ENCODE data around the gene ZNF236.

ZNF236 gene

DNA sequence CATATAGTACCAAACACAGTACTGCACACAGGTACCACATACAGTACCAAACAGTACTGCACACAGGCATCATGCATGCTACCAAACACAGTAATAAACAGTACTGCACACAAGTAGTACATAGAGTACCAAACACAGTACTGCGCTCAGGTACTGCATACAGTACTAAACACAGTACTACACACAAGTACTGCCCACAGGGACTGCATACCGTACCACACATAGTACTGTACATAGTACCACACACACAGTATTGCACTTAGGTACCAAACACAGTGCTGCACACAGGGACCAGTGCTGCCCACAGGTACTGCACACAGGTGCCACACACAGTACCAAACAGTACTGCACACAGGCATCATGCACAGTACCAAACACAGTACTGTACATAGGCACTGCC lies 74.9 kb downstream of the ZNF236 start:
- TF ChIP-seq FOXP2 (optimal IDR thresholded peaks at IDR 0.05; ENCODE audit: borderline replicate concordance, extremely low read depth, extremely low read length, insufficient read depth), result no peak
- no peak for TF ChIP-seq SIN3A (IDR thresholded peaks at IDR 0.05; ENCODE audit: borderline replicate concordance, insufficient read depth, low read length)

DNA sequence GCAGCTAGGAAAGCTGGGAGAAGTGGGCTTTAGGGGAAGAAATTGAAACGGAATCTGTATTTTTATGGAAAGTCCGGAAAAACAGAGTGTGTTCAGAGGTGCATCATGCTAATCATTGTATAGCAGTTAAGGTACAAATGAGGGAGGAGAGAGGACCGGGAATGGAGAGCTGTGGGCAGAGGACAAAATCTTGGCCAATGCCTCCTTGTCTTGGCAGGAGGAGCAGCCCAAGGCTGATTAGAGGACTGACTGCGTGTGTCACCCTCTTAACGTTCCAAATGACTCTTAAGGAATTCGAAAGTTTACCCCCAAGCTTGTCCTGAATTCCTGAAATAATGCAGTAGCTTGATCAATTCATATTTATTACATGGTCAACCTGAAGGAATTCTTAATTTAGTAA lies 81.0 kb downstream of the ZNF236 start:
- no peak for TF ChIP-seq TAF1 (IDR thresholded peaks at IDR 0.05; ENCODE audit: borderline replicate concordance, insufficient read depth, low read length)
- TF ChIP-seq POLR2AphosphoS5 (IDR thresholded peaks at IDR 0.05; ENCODE audit: low read depth, low read length), result no peak
- TF ChIP-seq SIN3A (IDR thresholded peaks at IDR 0.05; ENCODE audit: borderline replicate concordance, insufficient read depth, low read length), result no peak
- no peak for TF ChIP-seq FOXP2 (optimal IDR thresholded peaks at IDR 0.05; ENCODE audit: borderline replicate concordance, extremely low read depth, extremely low read length, insufficient read depth)

DNA sequence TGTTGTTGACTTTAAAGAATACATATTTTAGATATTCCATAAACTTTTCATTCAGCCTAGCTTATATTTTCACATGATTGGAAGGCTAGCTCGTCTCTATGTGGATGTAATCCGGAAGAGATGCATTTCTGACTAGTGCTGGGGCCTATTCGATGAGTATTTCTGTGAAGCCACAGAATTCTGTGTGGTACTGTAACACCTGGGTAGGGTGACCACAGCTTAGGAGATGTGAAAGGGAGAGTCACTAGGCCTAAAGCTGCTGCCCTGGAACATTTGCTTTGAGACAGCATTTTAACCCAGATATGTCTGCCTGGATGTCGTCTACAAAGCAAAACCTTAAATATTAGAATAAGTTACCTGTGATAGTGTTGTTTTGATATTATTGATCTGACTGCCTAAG lies 83.5 kb downstream of the ZNF236 start:
- TF ChIP-seq, protein P1, sequence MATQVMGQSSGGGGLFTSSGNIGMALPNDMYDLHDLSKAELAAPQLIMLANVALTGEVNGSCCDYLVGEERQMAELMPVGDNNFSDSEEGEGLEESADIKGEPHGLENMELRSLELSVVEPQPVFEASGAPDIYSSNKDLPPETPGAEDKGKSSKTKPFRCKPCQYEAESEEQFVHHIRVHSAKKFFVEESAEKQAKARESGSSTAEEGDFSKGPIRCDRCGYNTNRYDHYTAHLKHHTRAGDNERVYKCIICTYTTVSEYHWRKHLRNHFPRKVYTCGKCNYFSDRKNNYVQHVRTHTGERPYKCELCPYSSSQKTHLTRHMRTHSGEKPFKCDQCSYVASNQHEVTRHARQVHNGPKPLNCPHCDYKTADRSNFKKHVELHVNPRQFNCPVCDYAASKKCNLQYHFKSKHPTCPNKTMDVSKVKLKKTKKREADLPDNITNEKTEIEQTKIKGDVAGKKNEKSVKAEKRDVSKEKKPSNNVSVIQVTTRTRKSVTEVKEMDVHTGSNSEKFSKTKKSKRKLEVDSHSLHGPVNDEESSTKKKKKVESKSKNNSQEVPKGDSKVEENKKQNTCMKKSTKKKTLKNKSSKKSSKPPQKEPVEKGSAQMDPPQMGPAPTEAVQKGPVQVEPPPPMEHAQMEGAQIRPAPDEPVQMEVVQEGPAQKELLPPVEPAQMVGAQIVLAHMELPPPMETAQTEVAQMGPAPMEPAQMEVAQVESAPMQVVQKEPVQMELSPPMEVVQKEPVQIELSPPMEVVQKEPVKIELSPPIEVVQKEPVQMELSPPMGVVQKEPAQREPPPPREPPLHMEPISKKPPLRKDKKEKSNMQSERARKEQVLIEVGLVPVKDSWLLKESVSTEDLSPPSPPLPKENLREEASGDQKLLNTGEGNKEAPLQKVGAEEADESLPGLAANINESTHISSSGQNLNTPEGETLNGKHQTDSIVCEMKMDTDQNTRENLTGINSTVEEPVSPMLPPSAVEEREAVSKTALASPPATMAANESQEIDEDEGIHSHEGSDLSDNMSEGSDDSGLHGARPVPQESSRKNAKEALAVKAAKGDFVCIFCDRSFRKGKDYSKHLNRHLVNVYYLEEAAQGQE (IDR thresholded peaks at IDR 0.05; ENCODE audit: insufficient read depth in 1 of 2, low read depth in 2 of 2, low read length in 2 of 2), result no peak
- TF ChIP-seq FOXP2 (optimal IDR thresholded peaks at IDR 0.05; ENCODE audit: borderline replicate concordance, extremely low read depth, extremely low read length, insufficient read depth) (no peak), TAF1 (IDR thresholded peaks at IDR 0.05; ENCODE audit: borderline replicate concordance, insufficient read depth, low read length) (no peak), POLR2AphosphoS5 (IDR thresholded peaks at IDR 0.05; ENCODE audit: low read depth, low read length) (no peak), SIN3A (IDR thresholded peaks at IDR 0.05; ENCODE audit: borderline replicate concordance, insufficient read depth, low read length) (no peak)

DNA sequence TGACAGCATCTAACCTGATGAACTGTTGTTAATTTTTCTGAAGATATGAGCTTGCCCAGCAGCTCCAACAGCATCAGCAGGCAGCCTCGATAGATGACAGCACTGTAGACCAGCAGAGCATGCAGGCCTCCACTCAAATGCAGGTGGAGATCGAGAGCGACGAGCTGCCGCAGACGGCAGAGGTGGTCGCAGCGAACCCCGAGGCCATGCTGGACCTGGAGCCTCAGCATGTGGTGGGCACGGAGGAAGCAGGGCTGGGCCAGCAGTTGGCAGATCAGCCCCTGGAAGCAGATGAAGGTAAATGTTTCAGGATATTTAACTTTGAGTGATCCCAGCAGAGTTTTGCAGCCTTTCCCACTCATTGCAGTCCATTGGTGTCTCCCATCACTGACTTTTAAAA lies 85.9 kb downstream of the ZNF236 start:
- TF ChIP-seq SIN3A (IDR thresholded peaks at IDR 0.05; ENCODE audit: borderline replicate concordance, insufficient read depth, low read length) (no peak), FOXP2 (optimal IDR thresholded peaks at IDR 0.05; ENCODE audit: borderline replicate concordance, extremely low read depth, extremely low read length, insufficient read depth) (no peak), TAF1 (IDR thresholded peaks at IDR 0.05; ENCODE audit: borderline replicate concordance, insufficient read depth, low read length) (no peak), POLR2AphosphoS5 (IDR thresholded peaks at IDR 0.05; ENCODE audit: low read depth, low read length) (no peak)
- TF ChIP-seq, protein P1 (IDR thresholded peaks at IDR 0.05; ENCODE audit: insufficient read depth in 1 of 2, low read depth in 2 of 2, low read length in 2 of 2), result no peak

DNA sequence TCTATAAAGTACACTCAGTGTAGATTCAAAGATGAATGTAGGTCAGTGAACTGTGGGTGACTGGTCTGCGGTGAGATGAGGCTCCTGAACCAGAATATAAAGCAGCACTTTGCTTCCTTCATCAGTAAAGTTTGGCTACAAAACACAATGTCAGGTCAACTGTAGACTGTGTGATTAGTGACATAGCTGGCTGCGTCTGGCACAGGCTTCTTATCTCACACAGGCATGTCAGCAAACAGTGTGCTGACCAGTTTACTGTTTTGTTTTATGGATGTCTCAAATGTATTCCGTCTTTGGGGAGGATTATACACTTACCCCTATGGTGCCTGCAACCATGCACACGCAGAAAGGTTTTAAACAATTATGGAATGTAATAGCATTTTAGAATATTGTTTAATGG lies 87.1 kb downstream of the ZNF236 start:
- TF ChIP-seq, protein P1 (IDR thresholded peaks at IDR 0.05; ENCODE audit: insufficient read depth in 1 of 2, low read depth in 2 of 2, low read length in 2 of 2), result no peak
- TF ChIP-seq TAF1 (IDR thresholded peaks at IDR 0.05; ENCODE audit: borderline replicate concordance, insufficient read depth, low read length), result no peak
- no peak for TF ChIP-seq FOXP2 (optimal IDR thresholded peaks at IDR 0.05; ENCODE audit: borderline replicate concordance, extremely low read depth, extremely low read length, insufficient read depth)
- no peak for TF ChIP-seq SIN3A (IDR thresholded peaks at IDR 0.05; ENCODE audit: borderline replicate concordance, insufficient read depth, low read length)
- no peak for TF ChIP-seq POLR2AphosphoS5 (IDR thresholded peaks at IDR 0.05; ENCODE audit: low read depth, low read length)

DNA sequence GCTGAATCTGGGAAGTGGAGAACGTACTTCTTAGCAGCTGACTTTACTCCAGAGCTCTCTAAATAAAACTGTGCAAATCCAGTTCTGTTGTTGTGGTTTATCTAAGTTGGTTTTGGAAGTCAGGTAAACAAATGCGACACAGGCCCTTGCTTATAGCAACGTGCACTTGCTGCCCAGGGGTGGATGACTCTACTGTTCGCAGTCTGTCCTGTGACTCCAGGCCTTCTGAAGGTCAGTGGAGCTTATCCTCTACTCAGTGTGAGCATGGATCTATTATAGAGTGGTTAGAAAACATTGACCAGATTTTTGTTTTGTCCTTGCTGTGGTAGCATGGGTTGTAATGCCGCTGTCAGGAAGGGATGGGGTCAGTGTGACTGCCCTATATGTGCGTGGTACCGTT lies 89.1 kb downstream of the ZNF236 start:
- TF ChIP-seq, protein P1 (IDR thresholded peaks at IDR 0.05; ENCODE audit: insufficient read depth in 1 of 2, low read depth in 2 of 2, low read length in 2 of 2), result no peak
